Transverse colon (tissue), 3 donors: Measurements from ENCODE around the gene SLC25A52.

Source experiments
- CTCF ChIP-seq, 5 experiments: fragments of 200-600 bp in 3 of 5; fragments of 450-650 bp in 2 of 5; sonication (generic) in 3 of 5; IDR thresholded peaks; 1 replicate in 2 of 5; 2 replicates in 3 of 5; pipeline ENCODE4 v1.5.1; 2016 to 2017; ENCODE audit warnings: antibody characterized with exemption in 5 of 5, inconsistent platforms in 3 of 5, mild to moderate bottlenecking in 2 of 5, moderate library complexity in 1 of 5
- EP300 ChIP-seq: sonication (generic); formaldehyde crosslinking; IDR thresholded peaks from one replicate; pipeline ENCODE4 v1.6.1; 2017; ENCODE audit warnings: antibody characterized with exemption, low read depth
- POLR2A ChIP-seq: fragments of 450-650 bp; IDR thresholded peaks from one replicate; pipeline ENCODE4 v1.6.1; 2016; ENCODE audit warnings: antibody characterized with exemption, mild to moderate bottlenecking, moderate library complexity

- peak; percentile 74 to 90 (median 75) for TF ChIP-seq CTCF (IDR thresholded peaks at IDR 0.05)
- TF ChIP-seq POLR2A: no peak
- no peak for TF ChIP-seq EP300
Measured at GRCh38 chr18:31722369-31722957, 38.2 kb downstream of the SLC25A52 start.
